K562 (cell line): ENCODE data around the gene TOR1B. TPM values are rescaled to one million over a fixed set of nuclear protein-coding genes. Genes with fewer than 3 reads are reported as not detected.

Source experiments
- BHLHE40 ChIP-seq: IDR thresholded peaks from 2 replicates; pipeline ENCODE4 v1.6.1; 2011; ENCODE audit warnings: low read length, improper control_type of control experiment
- DNMT1 ChIP-seq: fragments of 450-650 bp; IDR thresholded peaks from 2 replicates; pipeline ENCODE4 v1.6.1; 2016; ENCODE audit warnings: antibody characterized with exemption, mild to moderate bottlenecking
- ETV1 ChIP-seq: fragments of 450-650 bp; conservative IDR thresholded peaks from 2 replicates; pipeline ENCODE4 v1.6.1; 2016; ENCODE audit warnings: missing genetic modification characterization, control low read depth, low read depth, missing compliant biosample characterization
- LEF1 ChIP-seq: fragments of 450-650 bp; IDR thresholded peaks from 2 replicates; pipeline ENCODE4 v1.6.1; 2016; ENCODE audit warnings: mild to moderate bottlenecking
- NFYB ChIP-seq: IDR thresholded peaks from 2 replicates; pipeline ENCODE4 v1.6.1; 2011; ENCODE audit warnings: mild to moderate bottlenecking, moderate library complexity; ENCODE audit not compliant: insufficient read length; ENCODE audit errors: extremely low read depth
- PCBP2 ChIP-seq: fragments of 200-400 bp; formaldehyde crosslinking; IDR thresholded peaks from 2 replicates; pipeline ENCODE4 v1.6.1; 2018; ENCODE audit warnings: low read length, low read depth, mild to moderate bottlenecking, moderate library complexity; ENCODE audit not compliant: poor library complexity, severe bottlenecking
- POLR3A ChIP-seq: IDR thresholded peaks from 2 replicates; pipeline ENCODE4 v1.6.1; 2011; ENCODE audit warnings: borderline replicate concordance, mild to moderate bottlenecking, moderate library complexity; ENCODE audit not compliant: insufficient read length, insufficient read depth; ENCODE audit errors: extremely low read depth
- SAFB ChIP-seq: fragments of 200-400 bp; formaldehyde crosslinking; IDR thresholded peaks from 2 replicates; pipeline ENCODE4 v1.6.1; 2017; ENCODE audit warnings: low read depth, low read length, borderline replicate concordance
- SRSF1 ChIP-seq: fragments of 200-400 bp; formaldehyde crosslinking; IDR thresholded peaks from 2 replicates; pipeline ENCODE4 v1.6.1; 2017; ENCODE audit warnings: mild to moderate bottlenecking, low read depth, low read length, moderate library complexity
- TBP ChIP-seq: optimal IDR thresholded peaks from 2 replicates; pipeline ENCODE3; 2011; ENCODE audit warnings: low read depth, low read length, improper control_type of control experiment
- ZC3H11A ChIP-seq: IDR thresholded peaks from 2 replicates; pipeline ENCODE4 v1.6.1; 2012; ENCODE audit warnings: low read depth, low read length, improper control_type of control experiment
- ZNF224 ChIP-seq: sonication (generic); formaldehyde crosslinking; IDR thresholded peaks from 2 replicates; pipeline ENCODE4 v1.8.0; 2022; ENCODE audit warnings: mild to moderate bottlenecking, missing genetic modification reagents
- ZNF431 ChIP-seq: sonication (generic); formaldehyde crosslinking; IDR thresholded peaks from 2 replicates; pipeline ENCODE4 v1.8.0; 2022; ENCODE audit warnings: mild to moderate bottlenecking, missing genetic modification reagents
- ZNF696 ChIP-seq: fragments of 250-450 bp; sonication (Bioruptor Pico); conservative IDR thresholded peaks from 2 replicates; pipeline ENCODE4 v1.4.0; 2020; ENCODE audit warnings: mild to moderate bottlenecking, moderate library complexity
- polyA plus RNA-seq, 8 experiments: library from polyadenylated mRNA; depleted of rRNA in 4 of 8; stranded (reverse) in 5 of 8; unstranded in 3 of 8; fragments of >200 nt; fragmentation: Nextera tagmentation in 2 of 8; fragmentation: Illumina TruSeq in 1 of 8; extraction: Ambion mirVana in 2 of 8; extraction: Trizol in 1 of 8; gene quantifications; 2 replicates each; pipeline versions ENCODE4 v1.2.1 to v1.2.3, GENCODE V29; 2011 to 2014; ENCODE audit warnings: inconsistent platforms in 1 of 8, missing spikeins in 1 of 8
- total RNA-seq, 7 experiments: library from RNA; depleted of rRNA in 6 of 7; stranded (reverse); fragments of >200 nt in 6 of 7; fragmentation: Illumina TruSeq in 2 of 7; extraction: Trizol in 2 of 7; gene quantifications; 2 replicates each; pipeline versions ENCODE4 v1.2.1 to v1.2.3, GENCODE V29; 2011 to 2021; ENCODE audit warnings: low replicate concordance in 1 of 7
- TF ChIP-seq, protein P1 (sequence below): fragments of 450-650 bp; IDR thresholded peaks from 2 replicates; pipeline ENCODE4 v1.6.1; 2016; ENCODE audit warnings: low read depth
- TF ChIP-seq, protein P2 (sequence below): sonication (generic); formaldehyde crosslinking; IDR thresholded peaks from 2 replicates; pipeline ENCODE4 v1.8.1; 2023; ENCODE audit warnings: mild to moderate bottlenecking, missing genetic modification reagents, moderate library complexity
- TF ChIP-seq, protein P3 (sequence below): fragments of 250-450 bp; sonication (Bioruptor Pico); IDR thresholded peaks from 2 replicates; pipeline ENCODE4 v1.5.0; 2020; ENCODE audit warnings: mild to moderate bottlenecking

Gene TOR1B
- total and polyA plus RNA-seq, 9 of the 15 experiments (the other 6 are each of a cell fraction or from before 2014, with no cell fraction given): 4.2 to 36.5 (median 24.6) TPM

DNA sequence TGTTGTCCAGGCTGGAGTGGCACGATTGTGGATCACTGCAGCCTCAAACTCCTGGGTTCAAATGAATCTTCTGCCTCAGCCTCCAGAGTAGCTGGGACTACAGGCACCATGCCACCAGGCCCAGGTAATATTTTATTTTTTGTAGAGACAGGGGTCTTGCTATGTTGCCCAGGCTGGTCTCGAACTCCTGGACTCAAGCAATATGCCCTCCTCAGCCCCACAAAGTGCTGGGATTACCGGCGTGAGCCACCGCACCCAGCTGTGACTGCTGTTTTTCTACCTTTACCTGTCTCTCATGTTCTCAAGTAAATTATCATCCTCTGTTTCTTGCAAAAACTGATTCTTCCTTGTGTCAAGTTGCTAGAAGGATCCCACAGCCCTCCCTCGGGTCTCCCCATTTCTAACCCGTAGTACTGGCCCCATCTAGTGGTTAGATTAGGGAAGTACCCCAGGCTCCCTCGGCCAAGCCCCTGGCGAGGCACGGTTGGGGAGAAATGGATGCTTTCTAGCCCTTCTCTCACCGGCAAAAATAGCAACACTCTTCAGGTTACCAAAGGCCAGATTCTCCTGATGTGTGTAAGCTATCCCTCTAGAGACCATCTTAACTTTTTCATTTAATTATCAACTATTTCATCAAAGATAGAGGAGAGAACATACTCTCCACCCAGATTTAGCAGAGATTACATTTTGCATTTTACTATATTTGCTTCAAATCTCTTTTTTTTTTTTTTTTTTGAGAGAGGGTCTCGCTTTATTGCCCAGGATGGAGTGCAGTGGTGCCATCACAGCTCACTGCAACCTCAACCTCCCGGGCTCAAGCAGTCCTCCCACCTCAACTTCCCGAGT, 19.2 kb upstream of the TOR1B start (continued):
- TF ChIP-seq BHLHE40 (peak; percentile 13; the same call in 1 of the 2 replicates), ETV1 (tag) (peak; percentile 50), POLR3A (no peak), DNMT1 (no peak), ZC3H11A (no peak), LEF1 (no peak), SAFB (no peak), PCBP2 (no peak), ZNF224 (CRISPR knock-in tag) (no peak), NFYB (no peak), ZNF696 (CRISPR knock-in tag) (no peak), ZNF431 (CRISPR knock-in tag) (0 out of 2 replicates have a peak, but pooled peaks have one; percentile 48), SRSF1 (no peak), TBP (no peak)
- TF ChIP-seq, protein P1, sequence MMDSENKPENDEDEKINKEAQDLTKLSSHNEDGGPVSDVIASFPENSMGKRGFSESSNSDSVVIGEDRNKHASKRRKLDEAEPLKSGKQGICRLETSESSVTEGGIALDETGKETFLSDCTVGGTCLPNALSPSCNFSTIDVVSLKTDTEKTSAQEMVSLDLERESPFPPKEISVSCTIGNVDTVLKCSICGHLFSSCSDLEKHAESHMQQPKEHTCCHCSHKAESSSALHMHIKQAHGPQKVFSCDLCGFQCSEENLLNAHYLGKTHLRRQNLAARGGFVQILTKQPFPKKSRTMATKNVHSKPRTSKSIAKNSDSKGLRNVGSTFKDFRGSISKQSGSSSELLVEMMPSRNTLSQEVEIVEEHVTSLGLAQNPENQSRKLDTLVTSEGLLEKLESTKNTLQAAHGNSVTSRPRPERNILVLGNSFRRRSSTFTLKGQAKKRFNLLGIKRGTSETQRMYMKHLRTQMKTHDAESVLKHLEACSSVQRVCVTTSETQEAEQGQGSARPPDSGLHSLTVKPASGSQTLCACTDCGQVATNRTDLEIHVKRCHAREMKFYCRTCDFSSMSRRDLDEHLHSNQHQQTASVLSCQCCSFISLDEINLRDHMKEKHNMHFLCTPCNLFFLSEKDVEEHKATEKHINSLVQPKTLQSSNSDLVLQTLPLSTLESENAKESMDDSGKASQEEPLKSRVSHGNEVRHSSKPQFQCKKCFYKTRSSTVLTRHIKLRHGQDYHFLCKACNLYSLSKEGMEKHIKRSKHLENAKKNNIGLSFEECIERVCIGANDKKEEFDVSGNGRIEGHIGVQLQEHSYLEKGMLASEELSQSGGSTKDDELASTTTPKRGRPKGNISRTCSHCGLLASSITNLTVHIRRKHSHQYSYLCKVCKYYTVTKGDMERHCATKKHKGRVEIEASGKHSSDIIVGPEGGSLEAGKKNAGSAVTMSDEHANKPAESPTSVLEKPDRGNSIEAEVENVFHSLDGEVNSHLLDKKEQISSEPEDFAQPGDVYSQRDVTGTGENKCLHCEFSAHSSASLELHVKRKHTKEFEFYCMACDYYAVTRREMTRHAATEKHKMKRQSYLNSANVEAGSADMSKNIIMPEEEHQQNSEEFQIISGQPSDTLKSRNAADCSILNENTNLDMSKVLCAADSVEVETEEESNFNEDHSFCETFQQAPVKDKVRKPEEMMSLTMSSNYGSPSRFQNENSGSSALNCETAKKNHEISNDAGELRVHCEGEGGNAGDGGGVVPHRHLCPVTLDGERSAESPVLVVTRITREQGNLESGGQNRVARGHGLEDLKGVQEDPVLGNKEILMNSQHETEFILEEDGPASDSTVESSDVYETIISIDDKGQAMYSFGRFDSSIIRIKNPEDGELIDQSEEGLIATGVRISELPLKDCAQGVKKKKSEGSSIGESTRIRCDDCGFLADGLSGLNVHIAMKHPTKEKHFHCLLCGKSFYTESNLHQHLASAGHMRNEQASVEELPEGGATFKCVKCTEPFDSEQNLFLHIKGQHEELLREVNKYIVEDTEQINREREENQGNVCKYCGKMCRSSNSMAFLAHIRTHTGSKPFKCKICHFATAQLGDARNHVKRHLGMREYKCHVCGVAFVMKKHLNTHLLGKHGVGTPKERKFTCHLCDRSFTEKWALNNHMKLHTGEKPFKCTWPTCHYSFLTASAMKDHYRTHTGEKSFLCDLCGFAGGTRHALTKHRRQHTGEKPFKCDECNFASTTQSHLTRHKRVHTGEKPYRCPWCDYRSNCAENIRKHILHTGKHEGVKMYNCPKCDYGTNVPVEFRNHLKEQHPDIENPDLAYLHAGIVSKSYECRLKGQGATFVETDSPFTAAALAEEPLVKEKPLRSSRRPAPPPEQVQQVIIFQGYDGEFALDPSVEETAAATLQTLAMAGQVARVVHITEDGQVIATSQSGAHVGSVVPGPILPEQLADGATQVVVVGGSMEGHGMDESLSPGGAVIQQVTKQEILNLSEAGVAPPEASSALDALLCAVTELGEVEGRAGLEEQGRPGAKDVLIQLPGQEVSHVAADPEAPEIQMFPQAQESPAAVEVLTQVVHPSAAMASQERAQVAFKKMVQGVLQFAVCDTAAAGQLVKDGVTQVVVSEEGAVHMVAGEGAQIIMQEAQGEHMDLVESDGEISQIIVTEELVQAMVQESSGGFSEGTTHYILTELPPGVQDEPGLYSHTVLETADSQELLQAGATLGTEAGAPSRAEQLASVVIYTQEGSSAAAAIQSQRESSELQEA: no peak
- TF ChIP-seq, protein P2, sequence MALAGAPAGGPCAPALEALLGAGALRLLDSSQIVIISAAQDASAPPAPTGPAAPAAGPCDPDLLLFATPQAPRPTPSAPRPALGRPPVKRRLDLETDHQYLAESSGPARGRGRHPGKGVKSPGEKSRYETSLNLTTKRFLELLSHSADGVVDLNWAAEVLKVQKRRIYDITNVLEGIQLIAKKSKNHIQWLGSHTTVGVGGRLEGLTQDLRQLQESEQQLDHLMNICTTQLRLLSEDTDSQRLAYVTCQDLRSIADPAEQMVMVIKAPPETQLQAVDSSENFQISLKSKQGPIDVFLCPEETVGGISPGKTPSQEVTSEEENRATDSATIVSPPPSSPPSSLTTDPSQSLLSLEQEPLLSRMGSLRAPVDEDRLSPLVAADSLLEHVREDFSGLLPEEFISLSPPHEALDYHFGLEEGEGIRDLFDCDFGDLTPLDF (CRISPR knock-in tag): no peak
- TF ChIP-seq, protein P3, sequence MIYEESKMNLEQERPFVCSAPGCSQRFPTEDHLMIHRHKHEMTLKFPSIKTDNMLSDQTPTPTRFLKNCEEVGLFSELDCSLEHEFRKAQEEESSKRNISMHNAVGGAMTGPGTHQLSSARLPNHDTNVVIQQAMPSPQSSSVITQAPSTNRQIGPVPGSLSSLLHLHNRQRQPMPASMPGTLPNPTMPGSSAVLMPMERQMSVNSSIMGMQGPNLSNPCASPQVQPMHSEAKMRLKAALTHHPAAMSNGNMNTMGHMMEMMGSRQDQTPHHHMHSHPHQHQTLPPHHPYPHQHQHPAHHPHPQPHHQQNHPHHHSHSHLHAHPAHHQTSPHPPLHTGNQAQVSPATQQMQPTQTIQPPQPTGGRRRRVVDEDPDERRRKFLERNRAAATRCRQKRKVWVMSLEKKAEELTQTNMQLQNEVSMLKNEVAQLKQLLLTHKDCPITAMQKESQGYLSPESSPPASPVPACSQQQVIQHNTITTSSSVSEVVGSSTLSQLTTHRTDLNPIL: no peak
